MM.1S (cell line): ENCODE data around the gene RALGDS.

Experiments used
- EZH2 ChIP-seq: fragments of 300-600 bp; sonication (generic); optimal IDR thresholded peaks from 2 replicates; pipeline ENCODE3; 2017; ENCODE audit warnings: low read depth, mild to moderate bottlenecking, antibody characterized with exemption, low read length, mixed read lengths
- EZH2phosphoT487 ChIP-seq: fragments of 300-600 bp; sonication (generic); IDR thresholded peaks from 2 replicates; pipeline ENCODE4 v1.6.1; 2018; ENCODE audit warnings: antibody characterized with exemption, low read length
- TF ChIP-seq, protein P1 (sequence below): fragments of 300-600 bp; sonication (generic); IDR thresholded peaks from 2 replicates; pipeline ENCODE4 v1.5.1; 2016; ENCODE audit warnings: antibody characterized with exemption, low read length, mixed read lengths

DNA sequence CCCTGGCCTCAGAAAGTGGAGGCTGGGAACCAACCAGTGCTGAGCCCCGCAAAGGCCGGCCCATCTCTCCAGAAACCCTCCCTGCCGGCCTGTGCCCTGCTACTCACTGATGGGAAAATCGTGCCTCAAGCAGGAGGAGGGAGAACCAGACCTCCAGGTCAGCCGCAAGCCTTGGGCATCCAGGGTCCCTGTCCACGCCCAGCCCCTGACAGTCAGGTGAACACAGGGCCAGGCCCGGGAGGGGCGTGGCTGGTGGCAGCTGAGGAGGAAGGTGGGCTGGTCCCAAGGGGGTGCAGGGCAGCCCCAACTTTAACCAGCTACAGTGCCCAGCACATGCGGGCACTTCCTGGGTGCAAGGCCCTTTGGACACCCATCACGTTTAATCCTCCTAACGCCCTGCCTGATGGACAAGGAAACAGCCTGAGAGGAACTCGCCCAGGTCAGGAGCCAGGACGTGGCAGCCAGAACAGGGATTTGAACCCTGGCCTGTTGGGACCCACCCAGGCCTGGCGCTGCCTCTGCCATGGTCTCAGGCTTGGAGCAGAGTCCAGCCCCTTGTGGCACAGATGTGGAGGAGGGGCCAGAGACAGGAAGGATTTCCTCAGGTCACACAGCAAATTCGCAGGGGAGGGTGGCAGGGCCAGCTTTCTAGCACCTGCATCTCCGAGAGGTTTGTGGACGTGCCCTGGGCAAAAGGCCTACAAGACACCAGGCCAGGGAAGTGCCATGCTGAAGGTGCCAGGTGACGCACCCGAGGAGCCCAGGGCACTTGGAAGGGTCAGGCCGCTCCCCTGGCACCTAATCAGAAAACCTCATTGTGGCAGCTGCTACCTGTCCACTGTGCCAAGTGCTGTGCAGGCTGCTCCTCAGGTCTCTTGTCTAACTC lies 4.5 kb downstream of the RALGDS start:
- no peak for TF ChIP-seq EZH2
- TF ChIP-seq, protein P1, sequence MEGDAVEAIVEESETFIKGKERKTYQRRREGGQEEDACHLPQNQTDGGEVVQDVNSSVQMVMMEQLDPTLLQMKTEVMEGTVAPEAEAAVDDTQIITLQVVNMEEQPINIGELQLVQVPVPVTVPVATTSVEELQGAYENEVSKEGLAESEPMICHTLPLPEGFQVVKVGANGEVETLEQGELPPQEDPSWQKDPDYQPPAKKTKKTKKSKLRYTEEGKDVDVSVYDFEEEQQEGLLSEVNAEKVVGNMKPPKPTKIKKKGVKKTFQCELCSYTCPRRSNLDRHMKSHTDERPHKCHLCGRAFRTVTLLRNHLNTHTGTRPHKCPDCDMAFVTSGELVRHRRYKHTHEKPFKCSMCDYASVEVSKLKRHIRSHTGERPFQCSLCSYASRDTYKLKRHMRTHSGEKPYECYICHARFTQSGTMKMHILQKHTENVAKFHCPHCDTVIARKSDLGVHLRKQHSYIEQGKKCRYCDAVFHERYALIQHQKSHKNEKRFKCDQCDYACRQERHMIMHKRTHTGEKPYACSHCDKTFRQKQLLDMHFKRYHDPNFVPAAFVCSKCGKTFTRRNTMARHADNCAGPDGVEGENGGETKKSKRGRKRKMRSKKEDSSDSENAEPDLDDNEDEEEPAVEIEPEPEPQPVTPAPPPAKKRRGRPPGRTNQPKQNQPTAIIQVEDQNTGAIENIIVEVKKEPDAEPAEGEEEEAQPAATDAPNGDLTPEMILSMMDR, result no peak
- no peak for TF ChIP-seq EZH2phosphoT487
